WERI-Rb-1 (cell line): ENCODE measurements around the gene PRPF40A.

Experiments
- DNase-seq: peaks from one replicate; pipeline ENCODE4 v3.0.0-alpha.2; 2020
- H3K27ac ChIP-seq: fragments of 250-450 bp; sonication (Bioruptor Pico); 2 replicates; pipeline ENCODE4 v1.5.1; 2020; ENCODE audit warnings: mild to moderate bottlenecking, moderate library complexity
- H3K27me3 ChIP-seq: fragments of 250-450 bp; sonication (Bioruptor Pico); 2 replicates; pipeline ENCODE4 v1.5.1; 2021; ENCODE audit warnings: mild to moderate bottlenecking, low read depth, moderate library complexity; ENCODE audit not compliant: insufficient read depth, severe bottlenecking
- H3K36me3 ChIP-seq: fragments of 250-450 bp; sonication (Bioruptor Pico); 2 replicates; pipeline ENCODE4 v1.5.1; 2020; ENCODE audit warnings: mild to moderate bottlenecking, moderate library complexity
- H3K4me3 ChIP-seq: 2 replicates; pipeline ENCODE4 v1.5.1; 2011; ENCODE audit warnings: low read depth, mild to moderate bottlenecking, control low read depth, low read length
- H3K9me3 ChIP-seq: fragments of 250-450 bp; sonication (Bioruptor Pico); 2 replicates; pipeline ENCODE4 v1.5.1; 2021; ENCODE audit warnings: mild to moderate bottlenecking, moderate library complexity; ENCODE audit not compliant: severe bottlenecking
- TF ChIP-seq, protein P1 (sequence below): IDR thresholded peaks from 2 replicates; pipeline ENCODE4 v1.5.1; 2011; ENCODE audit warnings: low read depth, mild to moderate bottlenecking, control low read depth, inconsistent platforms, low read length

PRPF40A gene

DNA sequence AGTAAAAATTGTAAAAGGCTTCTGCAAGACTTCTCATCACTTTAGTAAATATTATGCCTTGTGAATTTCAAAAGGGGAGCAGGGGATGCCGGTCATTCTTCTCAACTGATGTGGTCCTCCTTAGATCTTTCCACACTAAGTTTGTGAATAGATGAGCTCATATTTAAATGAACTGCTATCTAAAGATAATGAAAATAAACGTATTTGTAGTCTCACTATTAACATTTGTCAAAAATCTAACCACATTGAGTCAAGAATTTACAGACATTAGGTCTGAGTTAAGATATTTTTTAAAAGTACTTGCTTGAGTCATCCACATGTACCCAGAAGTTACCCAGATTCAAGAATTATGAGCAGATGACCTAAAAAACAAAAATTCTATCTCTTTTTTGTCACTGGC is 6.5 kb downstream of the PRPF40A start:
- no peak overlapping the region for H3K4me3 ChIP-seq
- TF ChIP-seq, protein P1, sequence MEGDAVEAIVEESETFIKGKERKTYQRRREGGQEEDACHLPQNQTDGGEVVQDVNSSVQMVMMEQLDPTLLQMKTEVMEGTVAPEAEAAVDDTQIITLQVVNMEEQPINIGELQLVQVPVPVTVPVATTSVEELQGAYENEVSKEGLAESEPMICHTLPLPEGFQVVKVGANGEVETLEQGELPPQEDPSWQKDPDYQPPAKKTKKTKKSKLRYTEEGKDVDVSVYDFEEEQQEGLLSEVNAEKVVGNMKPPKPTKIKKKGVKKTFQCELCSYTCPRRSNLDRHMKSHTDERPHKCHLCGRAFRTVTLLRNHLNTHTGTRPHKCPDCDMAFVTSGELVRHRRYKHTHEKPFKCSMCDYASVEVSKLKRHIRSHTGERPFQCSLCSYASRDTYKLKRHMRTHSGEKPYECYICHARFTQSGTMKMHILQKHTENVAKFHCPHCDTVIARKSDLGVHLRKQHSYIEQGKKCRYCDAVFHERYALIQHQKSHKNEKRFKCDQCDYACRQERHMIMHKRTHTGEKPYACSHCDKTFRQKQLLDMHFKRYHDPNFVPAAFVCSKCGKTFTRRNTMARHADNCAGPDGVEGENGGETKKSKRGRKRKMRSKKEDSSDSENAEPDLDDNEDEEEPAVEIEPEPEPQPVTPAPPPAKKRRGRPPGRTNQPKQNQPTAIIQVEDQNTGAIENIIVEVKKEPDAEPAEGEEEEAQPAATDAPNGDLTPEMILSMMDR = no peak
- H3K36me3 ChIP-seq = peaks cover 72% of the 10 kb centered on the region
- H3K27me3 ChIP-seq = no peaks in the 10 kb centered on the region
- no peak overlapping the region for H3K27ac ChIP-seq
- DNase-seq = no peak
- no peaks in the 10 kb centered on the region for H3K9me3 ChIP-seq

DNA sequence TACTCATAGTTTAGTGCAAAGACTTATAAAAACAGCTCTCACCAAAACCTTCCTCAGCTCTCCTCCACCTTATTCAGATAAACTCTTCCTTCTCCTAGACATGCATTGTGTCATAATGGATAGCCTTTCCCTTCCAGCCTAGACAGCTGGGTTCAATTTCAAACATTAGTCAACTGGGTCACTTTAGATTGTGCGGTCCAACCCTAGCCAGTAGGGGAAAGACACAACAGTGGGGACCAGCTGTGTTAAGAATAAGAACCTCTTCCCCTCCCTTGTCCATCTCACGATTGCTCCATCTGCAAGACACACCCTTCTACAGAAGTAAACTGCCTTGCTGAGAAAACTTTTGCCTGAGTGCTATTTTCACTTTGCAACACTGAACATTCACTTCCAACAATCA is 8.5 kb downstream of the PRPF40A start:
- no peaks in the 10 kb centered on the region for H3K27me3 ChIP-seq
- H3K36me3 ChIP-seq = peaks cover 62% of the 10 kb centered on the region
- no peak overlapping the region for H3K4me3 ChIP-seq
- TF ChIP-seq, protein P1 = no peak
- DNase-seq = no peak
- H3K9me3 ChIP-seq = no peaks in the 10 kb centered on the region
- H3K27ac ChIP-seq = no peak overlapping the region

DNA sequence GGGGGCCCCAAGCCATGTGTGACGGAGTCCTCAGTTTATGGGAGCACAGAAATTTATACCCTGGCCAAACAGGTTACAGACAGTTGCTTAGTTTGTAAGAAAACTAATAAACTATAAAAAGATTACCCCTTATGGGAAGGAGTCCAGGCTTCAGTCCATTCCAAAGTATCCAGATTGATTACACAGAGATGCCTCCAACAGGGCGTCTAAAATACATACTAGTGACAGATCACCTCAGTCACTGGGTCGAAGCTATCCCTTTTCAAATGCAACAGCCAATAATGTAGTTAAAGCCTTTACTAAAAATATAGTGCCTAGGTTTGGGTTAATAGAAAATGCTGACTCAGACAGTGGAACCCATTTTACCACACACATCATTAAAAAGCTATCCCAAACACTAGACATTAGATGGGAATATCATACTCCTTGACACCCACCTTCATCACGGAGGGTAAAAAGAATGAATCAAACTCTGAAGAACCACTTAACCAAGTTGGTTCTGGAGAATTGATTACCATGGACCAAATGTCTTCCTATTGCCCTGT is 10.7 kb downstream of the PRPF40A start:
- Histone ChIP-seq H3K27ac (no peak overlapping the region), H3K36me3 (peaks cover 60% of the 10 kb centered on the region), H3K4me3 (no peak overlapping the region), H3K27me3 (no peaks in the 10 kb centered on the region), H3K9me3 (no peaks in the 10 kb centered on the region)
- no peak for DNase-seq
- TF ChIP-seq, protein P1 = no peak

DNA sequence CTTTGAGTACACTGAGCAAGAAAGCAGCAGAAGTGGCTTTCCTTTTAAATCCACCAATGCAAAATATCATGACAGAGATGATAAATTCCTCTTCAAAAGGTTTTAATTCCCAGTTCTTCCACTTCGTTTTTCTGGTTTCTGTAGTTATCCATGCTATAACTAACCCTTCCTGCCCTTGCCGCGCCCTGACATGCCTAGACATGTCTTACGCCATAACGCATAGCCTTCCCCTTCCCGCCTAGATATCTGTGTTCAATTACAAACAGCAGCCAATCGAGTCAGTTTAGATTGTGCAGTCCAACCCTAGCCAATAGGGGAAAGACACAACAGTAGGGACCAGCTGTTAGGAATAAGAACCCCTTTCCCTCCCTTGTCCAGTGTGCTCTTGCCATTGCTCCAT is 16.1 kb downstream of the PRPF40A start:
- Histone ChIP-seq H3K27me3 (no peaks in the 10 kb centered on the region), H3K4me3 (no peak overlapping the region), H3K27ac (no peak overlapping the region), H3K9me3 (no peaks in the 10 kb centered on the region), H3K36me3 (peaks cover 39% of the 10 kb centered on the region)
- no peak for DNase-seq
- TF ChIP-seq, protein P1 = no peak

DNA sequence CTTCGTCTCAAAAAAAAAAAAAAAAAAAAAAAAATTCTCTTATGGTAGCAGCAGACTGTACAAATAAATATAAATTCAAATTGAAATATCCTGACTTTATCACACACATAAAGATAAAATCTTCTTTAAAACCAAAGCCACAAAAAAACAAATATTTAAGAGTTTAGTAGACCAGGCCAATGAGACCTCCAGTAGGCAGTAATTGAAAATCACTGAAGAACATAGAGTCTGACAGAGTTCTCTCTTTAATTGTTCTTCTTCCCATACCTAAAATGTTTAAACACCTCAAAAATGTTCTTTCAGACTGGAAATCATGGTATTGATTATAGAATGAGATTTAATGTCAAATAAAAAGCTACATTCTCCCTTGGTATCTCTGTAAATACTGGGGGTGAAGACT is 20.8 kb downstream of the PRPF40A start:
- no peaks in the 10 kb centered on the region for H3K27me3 ChIP-seq
- TF ChIP-seq, protein P1 = no peak
- no peaks in the 10 kb centered on the region for H3K9me3 ChIP-seq
- DNase-seq = no peak
- H3K36me3 ChIP-seq = peaks cover 40% of the 10 kb centered on the region
- H3K27ac ChIP-seq = no peak overlapping the region
- H3K4me3 ChIP-seq = no peak overlapping the region

DNA sequence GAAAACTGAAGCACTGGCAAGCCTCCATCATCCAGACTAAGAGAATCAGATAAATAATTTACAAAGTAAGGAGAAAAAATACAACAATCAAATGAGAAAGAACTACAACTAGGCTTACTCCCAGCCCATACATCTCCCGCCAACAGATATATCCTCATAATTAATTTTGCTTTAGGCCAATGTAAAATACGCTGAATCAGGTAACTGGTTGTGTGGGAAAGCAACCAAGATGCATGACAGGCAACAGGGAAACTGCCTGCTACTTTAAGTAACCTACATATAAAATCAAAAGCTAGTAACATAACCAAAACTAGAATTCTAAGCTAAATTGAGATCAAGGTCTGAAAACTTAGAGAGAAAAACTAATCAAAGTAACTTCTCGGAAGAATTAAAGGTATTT is 21.5 kb downstream of the PRPF40A start:
- TF ChIP-seq, protein P1 = no peak
- H3K36me3 ChIP-seq = peaks cover 34% of the 10 kb centered on the region
- DNase-seq = no peak
- H3K27ac ChIP-seq = no peak overlapping the region
- H3K4me3 ChIP-seq = no peak overlapping the region
- no peaks in the 10 kb centered on the region for H3K9me3 ChIP-seq
- H3K27me3 ChIP-seq = no peaks in the 10 kb centered on the region
